ENCODE results near the gene ZNF862. TPM values are rescaled to one million over a fixed set of nuclear protein-coding genes. Genes with fewer than 3 reads are reported as not detected.

The ZNF862 gene
- total and polyA plus RNA-seq, 2 of the 13 experiments (the other 11 are each of a cell fraction or from before 2014, with no cell fraction given) = 0.89 to 2.0 TPM

- no peaks in the 10 kb centered on the region for H3K27me3 ChIP-seq (ENCODE audit: control insufficient read depth in 1 of 2, insufficient read depth in 2 of 2, low read length in 2 of 2)
- ATAC-seq = no peak
- H3K27ac ChIP-seq (ENCODE audit: extremely low read length, insufficient read depth, low read length) = no peak overlapping the region
- no peak overlapping the region for H3K9ac ChIP-seq (ENCODE audit: insufficient read depth, low read depth, low read length)
- ChIA-PET CTCF (ENCODE audit: low intra/inter-chr PET ratio, low total read pairs) (no interaction called here), POLR2A (no interaction called here)
- no TSS peak for BruUV-seq (replicated peaks)
- DNase-seq (ENCODE audit: low spot score) = no peak
- H3K4me3 ChIP-seq (replicated peaks in 1 of 3; ENCODE audit: insufficient read depth in 1 of 3, low read depth in 2 of 3, low read length in 3 of 3) = no peak overlapping the region
- no peaks in the 10 kb centered on the region for H3K36me3 ChIP-seq (replicated peaks in 1 of 2; ENCODE audit: control insufficient read depth in 1 of 2, insufficient read depth in 2 of 2, low read length in 2 of 2)
- 77% methylated on average over 7 of the region's 11 CpGs for WGBS (ENCODE audit: low lambda C conversion rate)
- no peaks in the 10 kb centered on the region for H3K79me2 ChIP-seq (ENCODE audit: insufficient read depth, low read length)
- in situ Hi-C loops (cut with HindIII; ENCODE audit: extremely low pct_ligation_motif_present, low pct_unique_long_range_greater_than_20kb) (no loop called here), intact Hi-C loops (cut with micrococcal nuclease; ENCODE audit: unreplicated experiment) (no loop called here)
- no peaks in the 10 kb centered on the region for H4K20me1 ChIP-seq (ENCODE audit: insufficient read depth, low read length)
- no peaks in the 10 kb centered on the region for H3K4me1 ChIP-seq (ENCODE audit: insufficient read depth, low read length)
- no peaks in the 10 kb centered on the region for H3K9me3 ChIP-seq (ENCODE audit: low read length)
- no peak overlapping the region for H3K4me2 ChIP-seq (ENCODE audit: low read depth, low read length)
- H2AFZ ChIP-seq (ENCODE audit: low read length) = no peak overlapping the region
- no peak for FAIRE-seq
- no peak for TF ChIP-seq REST (IDR thresholded peaks at IDR 0.05; ENCODE audit: borderline replicate concordance in 1 of 2, low read depth in 1 of 2, low read length in 2 of 2)
Observed at GRCh38 chr7:149830997-149831740, 7.0 kb upstream of the ZNF862 start.

- Histone ChIP-seq H3K27ac (ENCODE audit: extremely low read length, insufficient read depth, low read length) (no peak overlapping the region), H3K36me3 (replicated peaks in 1 of 2; ENCODE audit: control insufficient read depth in 1 of 2, insufficient read depth in 2 of 2, low read length in 2 of 2) (no peaks in the 10 kb centered on the region), H3K9me3 (ENCODE audit: low read length) (no peaks in the 10 kb centered on the region), H4K20me1 (ENCODE audit: insufficient read depth, low read length) (no peaks in the 10 kb centered on the region), H3K4me3 (replicated peaks in 1 of 3; ENCODE audit: insufficient read depth in 1 of 3, low read depth in 2 of 3, low read length in 3 of 3) (no peak overlapping the region), H3K79me2 (ENCODE audit: insufficient read depth, low read length) (no peaks in the 10 kb centered on the region), H2AFZ (ENCODE audit: low read length) (no peak overlapping the region), H3K4me2 (ENCODE audit: low read depth, low read length) (no peak overlapping the region), H3K9ac (ENCODE audit: insufficient read depth, low read depth, low read length) (no peak overlapping the region), H3K27me3 (ENCODE audit: control insufficient read depth in 1 of 2, insufficient read depth in 2 of 2, low read length in 2 of 2) (no peaks in the 10 kb centered on the region), H3K4me1 (ENCODE audit: insufficient read depth, low read length) (no peaks in the 10 kb centered on the region)
- 73% methylated on average over 7 of the region's 9 CpGs for WGBS (ENCODE audit: low lambda C conversion rate)
- FAIRE-seq (no peak), DNase-seq (ENCODE audit: low spot score) (no peak), ATAC-seq (no peak)
- intact Hi-C loops (cut with micrococcal nuclease; ENCODE audit: unreplicated experiment) (no loop called here), in situ Hi-C loops (cut with HindIII; ENCODE audit: extremely low pct_ligation_motif_present, low pct_unique_long_range_greater_than_20kb) (no loop called here)
- CTCF ChIA-PET (ENCODE audit: low intra/inter-chr PET ratio, low total read pairs) = no interaction called here
- POLR2A ChIA-PET = no interaction called here
- BruUV-seq (replicated peaks) = no TSS peak
- TF ChIP-seq ZNF282 (IDR thresholded peaks at IDR 0.05; ENCODE audit: partially characterized antibody) (no peak), ZKSCAN5 (CRISPR knock-in tag; IDR thresholded peaks at IDR 0.05) (no peak), ZNF644 (CRISPR knock-in tag; IDR thresholded peaks at IDR 0.05; ENCODE audit: low read depth) (no peak), JUN (CRISPR knock-in tag; IDR thresholded peaks at IDR 0.05) (no peak), ZNF30 (CRISPR knock-in tag; IDR thresholded peaks at IDR 0.05) (no peak), GPN1 (CRISPR knock-in tag; IDR thresholded peaks at IDR 0.05; ENCODE audit: borderline replicate concordance) (no peak), DNMT1 (CRISPR knock-in tag; IDR thresholded peaks at IDR 0.05) (no peak), ZNF431 (CRISPR knock-in tag; IDR thresholded peaks at IDR 0.05; ENCODE audit: borderline replicate concordance, low read depth) (no peak), HMG20B (CRISPR knock-in tag; conservative IDR thresholded peaks at IDR 0.05) (no peak), PAWR (CRISPR knock-in tag; IDR thresholded peaks at IDR 0.05; ENCODE audit: borderline replicate concordance) (no peak)
- TF ChIP-seq, protein P1, sequence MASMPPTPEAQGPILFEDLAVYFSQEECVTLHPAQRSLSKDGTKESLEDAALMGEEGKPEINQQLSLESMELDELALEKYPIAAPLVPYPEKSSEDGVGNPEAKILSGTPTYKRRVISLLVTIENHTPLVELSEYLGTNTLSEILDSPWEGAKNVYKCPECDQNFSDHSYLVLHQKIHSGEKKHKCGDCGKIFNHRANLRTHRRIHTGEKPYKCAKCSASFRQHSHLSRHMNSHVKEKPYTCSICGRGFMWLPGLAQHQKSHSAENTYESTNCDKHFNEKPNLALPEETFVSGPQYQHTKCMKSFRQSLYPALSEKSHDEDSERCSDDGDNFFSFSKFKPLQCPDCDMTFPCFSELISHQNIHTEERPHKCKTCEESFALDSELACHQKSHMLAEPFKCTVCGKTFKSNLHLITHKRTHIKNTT (CRISPR knock-in tag; IDR thresholded peaks at IDR 0.05) = no peak
- TF ChIP-seq, protein P2, sequence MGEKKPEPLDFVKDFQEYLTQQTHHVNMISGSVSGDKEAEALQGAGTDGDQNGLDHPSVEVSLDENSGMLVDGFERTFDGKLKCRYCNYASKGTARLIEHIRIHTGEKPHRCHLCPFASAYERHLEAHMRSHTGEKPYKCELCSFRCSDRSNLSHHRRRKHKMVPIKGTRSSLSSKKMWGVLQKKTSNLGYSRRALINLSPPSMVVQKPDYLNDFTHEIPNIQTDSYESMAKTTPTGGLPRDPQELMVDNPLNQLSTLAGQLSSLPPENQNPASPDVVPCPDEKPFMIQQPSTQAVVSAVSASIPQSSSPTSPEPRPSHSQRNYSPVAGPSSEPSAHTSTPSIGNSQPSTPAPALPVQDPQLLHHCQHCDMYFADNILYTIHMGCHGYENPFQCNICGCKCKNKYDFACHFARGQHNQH (CRISPR knock-in tag; IDR thresholded peaks at IDR 0.05) = no peak
Observed at GRCh38 chr7:149831741-149832219, 6.4 kb upstream of the ZNF862 start.
